K562 (cell line): ENCODE results near the gene SKAP2. TPM values are rescaled to one million over a fixed set of nuclear protein-coding genes. Genes with fewer than 3 reads are reported as not detected.

Experiments used
- BRD4 ChIP-seq: fragments of 200-600 bp; sonication (generic); IDR thresholded peaks from 2 replicates; pipeline ENCODE4 v1.6.1; 2017; ENCODE audit warnings: inconsistent platforms
- HNRNPL ChIP-seq: fragments of 200-400 bp; formaldehyde crosslinking; IDR thresholded peaks from 2 replicates; pipeline ENCODE4 v1.6.1; 2017; ENCODE audit warnings: low read depth, mild to moderate bottlenecking, low read length
- MBD2 ChIP-seq: sonication (generic); IDR thresholded peaks from 2 replicates; pipeline ENCODE4 v1.6.1; 2016; ENCODE audit warnings: low read depth, borderline replicate concordance
- U2AF2 ChIP-seq: fragments of 200-400 bp; formaldehyde crosslinking; optimal IDR thresholded peaks from 2 replicates; pipeline ENCODE3; 2017; ENCODE audit warnings: low read depth, mild to moderate bottlenecking, low read length
- YBX1 ChIP-seq: fragments of 450-650 bp; IDR thresholded peaks from 2 replicates; pipeline ENCODE4 v1.7.1; 2016; ENCODE audit warnings: mild to moderate bottlenecking
- polyA plus RNA-seq, 8 experiments: library from polyadenylated mRNA; depleted of rRNA in 4 of 8; stranded (reverse) in 5 of 8; unstranded in 3 of 8; fragments of >200 nt; fragmentation: Nextera tagmentation in 2 of 8; fragmentation: Illumina TruSeq in 1 of 8; extraction: Ambion mirVana in 2 of 8; extraction: Trizol in 1 of 8; gene quantifications; 2 replicates each; pipeline versions ENCODE4 v1.2.1 to v1.2.3, GENCODE V29; 2011 to 2014; ENCODE audit warnings: inconsistent platforms in 1 of 8, missing spikeins in 1 of 8
- total RNA-seq, 7 experiments: library from RNA; depleted of rRNA in 6 of 7; stranded (reverse); fragments of >200 nt in 6 of 7; fragmentation: Illumina TruSeq in 2 of 7; extraction: Trizol in 2 of 7; gene quantifications; 2 replicates each; pipeline versions ENCODE4 v1.2.1 to v1.2.3, GENCODE V29; 2011 to 2021; ENCODE audit warnings: low replicate concordance in 1 of 7
- TF ChIP-seq, protein P1 (sequence below): sonication (generic); formaldehyde crosslinking; IDR thresholded peaks from 2 replicates; pipeline ENCODE4 v1.8.0; 2023; ENCODE audit warnings: mild to moderate bottlenecking, missing genetic modification reagents
- TF ChIP-seq, protein P2 (sequence below): sonication (generic); formaldehyde crosslinking; IDR thresholded peaks from 2 replicates; pipeline ENCODE4 v1.8.0; 2022; ENCODE audit warnings: mild to moderate bottlenecking, missing genetic modification reagents, borderline replicate concordance
- TF ChIP-seq, protein P3 (sequence below): fragments of 250-450 bp; sonication (Bioruptor Pico); IDR thresholded peaks from 2 replicates; pipeline ENCODE4 v1.4.0; 2020

Gene SKAP2
- total and polyA plus RNA-seq, 9 of the 15 experiments (the other 6 are each of a cell fraction or from before 2014, with no cell fraction given), result 4.2 to 11.7 (median 8.3) TPM

DNA sequence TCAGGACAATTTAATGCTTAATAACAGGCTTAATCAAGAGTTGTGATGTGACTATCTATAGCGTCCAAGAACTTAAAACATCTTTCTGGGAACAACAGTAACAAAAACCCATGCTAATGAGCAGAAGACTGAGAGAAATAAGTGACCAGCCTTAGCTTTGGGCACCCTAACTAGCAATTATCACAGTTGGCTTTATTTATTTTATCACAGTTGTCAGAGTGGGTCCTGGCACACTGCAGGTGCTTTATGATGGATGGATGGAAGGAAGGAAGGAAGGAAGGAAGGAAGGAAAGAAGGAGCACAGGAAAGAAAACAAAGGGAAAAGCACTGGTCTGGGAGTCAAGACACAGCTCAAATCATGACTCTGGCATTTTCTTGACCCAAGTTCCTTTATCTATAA is 181.1 kb downstream of the SKAP2 start (continued):
- TF ChIP-seq, protein P1, sequence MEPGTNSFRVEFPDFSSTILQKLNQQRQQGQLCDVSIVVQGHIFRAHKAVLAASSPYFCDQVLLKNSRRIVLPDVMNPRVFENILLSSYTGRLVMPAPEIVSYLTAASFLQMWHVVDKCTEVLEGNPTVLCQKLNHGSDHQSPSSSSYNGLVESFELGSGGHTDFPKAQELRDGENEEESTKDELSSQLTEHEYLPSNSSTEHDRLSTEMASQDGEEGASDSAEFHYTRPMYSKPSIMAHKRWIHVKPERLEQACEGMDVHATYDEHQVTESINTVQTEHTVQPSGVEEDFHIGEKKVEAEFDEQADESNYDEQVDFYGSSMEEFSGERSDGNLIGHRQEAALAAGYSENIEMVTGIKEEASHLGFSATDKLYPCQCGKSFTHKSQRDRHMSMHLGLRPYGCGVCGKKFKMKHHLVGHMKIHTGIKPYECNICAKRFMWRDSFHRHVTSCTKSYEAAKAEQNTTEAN (CRISPR knock-in tag), result no peak
- TF ChIP-seq BRD4 (no peak), YBX1 (no peak), HNRNPL (no peak), MBD2 (no peak), U2AF2 (no peak)
- TF ChIP-seq, protein P2, sequence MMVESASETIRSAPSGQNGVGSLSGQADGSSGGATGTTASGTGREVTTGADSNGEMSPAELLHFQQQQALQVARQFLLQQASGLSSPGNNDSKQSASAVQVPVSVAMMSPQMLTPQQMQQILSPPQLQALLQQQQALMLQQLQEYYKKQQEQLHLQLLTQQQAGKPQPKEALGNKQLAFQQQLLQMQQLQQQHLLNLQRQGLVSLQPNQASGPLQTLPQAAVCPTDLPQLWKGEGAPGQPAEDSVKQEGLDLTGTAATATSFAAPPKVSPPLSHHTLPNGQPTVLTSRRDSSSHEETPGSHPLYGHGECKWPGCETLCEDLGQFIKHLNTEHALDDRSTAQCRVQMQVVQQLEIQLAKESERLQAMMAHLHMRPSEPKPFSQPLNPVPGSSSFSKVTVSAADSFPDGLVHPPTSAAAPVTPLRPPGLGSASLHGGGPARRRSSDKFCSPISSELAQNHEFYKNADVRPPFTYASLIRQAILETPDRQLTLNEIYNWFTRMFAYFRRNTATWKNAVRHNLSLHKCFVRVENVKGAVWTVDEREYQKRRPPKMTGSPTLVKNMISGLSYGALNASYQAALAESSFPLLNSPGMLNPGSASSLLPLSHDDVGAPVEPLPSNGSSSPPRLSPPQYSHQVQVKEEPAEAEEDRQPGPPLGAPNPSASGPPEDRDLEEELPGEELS (CRISPR knock-in tag), result no peak
- TF ChIP-seq, protein P3, sequence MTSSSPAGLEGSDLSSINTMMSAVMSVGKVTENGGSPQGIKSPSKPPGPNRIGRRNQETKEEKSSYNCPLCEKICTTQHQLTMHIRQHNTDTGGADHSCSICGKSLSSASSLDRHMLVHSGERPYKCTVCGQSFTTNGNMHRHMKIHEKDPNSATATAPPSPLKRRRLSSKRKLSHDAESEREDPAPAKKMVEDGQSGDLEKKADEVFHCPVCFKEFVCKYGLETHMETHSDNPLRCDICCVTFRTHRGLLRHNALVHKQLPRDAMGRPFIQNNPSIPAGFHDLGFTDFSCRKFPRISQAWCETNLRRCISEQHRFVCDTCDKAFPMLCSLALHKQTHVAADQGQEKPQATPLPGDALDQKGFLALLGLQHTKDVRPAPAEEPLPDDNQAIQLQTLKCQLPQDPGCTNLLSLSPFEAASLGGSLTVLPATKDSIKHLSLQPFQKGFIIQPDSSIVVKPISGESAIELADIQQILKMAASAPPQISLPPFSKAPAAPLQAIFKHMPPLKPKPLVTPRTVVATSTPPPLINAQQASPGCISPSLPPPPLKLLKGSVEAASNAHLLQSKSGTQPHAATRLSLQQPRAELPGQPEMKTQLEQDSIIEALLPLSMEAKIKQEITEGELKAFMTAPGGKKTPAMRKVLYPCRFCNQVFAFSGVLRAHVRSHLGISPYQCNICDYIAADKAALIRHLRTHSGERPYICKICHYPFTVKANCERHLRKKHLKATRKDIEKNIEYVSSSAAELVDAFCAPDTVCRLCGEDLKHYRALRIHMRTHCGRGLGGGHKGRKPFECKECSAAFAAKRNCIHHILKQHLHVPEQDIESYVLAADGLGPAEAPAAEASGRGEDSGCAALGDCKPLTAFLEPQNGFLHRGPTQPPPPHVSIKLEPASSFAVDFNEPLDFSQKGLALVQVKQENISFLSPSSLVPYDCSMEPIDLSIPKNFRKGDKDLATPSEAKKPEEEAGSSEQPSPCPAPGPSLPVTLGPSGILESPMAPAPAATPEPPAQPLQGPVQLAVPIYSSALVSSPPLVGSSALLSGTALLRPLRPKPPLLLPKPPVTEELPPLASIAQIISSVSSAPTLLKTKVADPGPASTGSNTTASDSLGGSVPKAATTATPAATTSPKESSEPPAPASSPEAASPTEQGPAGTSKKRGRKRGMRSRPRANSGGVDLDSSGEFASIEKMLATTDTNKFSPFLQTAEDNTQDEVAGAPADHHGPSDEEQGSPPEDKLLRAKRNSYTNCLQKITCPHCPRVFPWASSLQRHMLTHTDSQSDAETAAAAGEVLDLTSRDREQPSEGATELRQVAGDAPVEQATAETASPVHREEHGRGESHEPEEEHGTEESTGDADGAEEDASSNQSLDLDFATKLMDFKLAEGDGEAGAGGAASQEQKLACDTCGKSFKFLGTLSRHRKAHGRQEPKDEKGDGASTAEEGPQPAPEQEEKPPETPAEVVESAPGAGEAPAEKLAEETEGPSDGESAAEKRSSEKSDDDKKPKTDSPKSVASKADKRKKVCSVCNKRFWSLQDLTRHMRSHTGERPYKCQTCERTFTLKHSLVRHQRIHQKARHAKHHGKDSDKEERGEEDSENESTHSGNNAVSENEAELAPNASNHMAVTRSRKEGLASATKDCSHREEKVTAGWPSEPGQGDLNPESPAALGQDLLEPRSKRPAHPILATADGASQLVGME, result no peak
